GM12872 (cell line): Measurements from ENCODE around the gene THAP6.

ENCODE experiments used
- TF ChIP-seq, protein P1 (sequence below): IDR thresholded peaks from 3 replicates; pipeline ENCODE4 v1.5.1; 2011; ENCODE audit warnings: low read depth, mild to moderate bottlenecking, low read length, moderate library complexity; ENCODE audit not compliant: insufficient read depth

THAP6 gene

DNA sequence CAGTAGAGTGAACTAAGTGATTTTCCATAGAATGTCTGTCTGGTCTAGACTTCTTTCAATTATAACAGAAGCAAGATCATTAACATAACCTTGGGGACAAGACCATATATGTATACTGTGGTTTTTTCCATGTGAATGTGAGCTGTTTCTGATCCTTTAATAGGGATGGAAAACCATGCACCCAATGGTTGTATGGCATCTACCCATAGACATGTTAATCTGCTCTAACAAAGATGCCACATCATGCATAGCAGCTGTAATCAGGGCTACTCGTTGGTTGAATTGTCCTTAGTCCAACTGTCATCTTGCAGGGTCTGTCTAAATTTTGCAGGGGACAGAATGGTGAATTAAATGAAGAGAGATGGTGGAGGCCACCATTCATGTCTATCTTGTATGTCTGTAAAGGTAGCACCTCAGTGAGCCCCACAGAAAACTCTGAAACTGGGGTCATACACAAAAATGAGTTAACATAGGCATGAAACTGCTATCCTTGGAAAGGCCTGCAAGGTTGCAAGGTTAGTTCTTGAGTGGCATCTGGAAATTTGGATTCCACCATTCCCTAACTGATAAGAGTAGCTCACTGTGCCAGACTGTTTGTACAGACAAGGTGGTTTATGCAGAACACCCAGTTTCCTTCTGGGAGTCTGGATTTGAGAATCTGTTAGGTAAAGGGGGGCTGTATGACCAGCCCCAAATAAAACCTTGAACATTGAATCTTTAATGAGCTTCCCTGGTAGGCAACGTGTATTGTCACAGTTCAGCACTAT is 16.5 kb downstream of the THAP6 start:
- TF ChIP-seq, protein P1, sequence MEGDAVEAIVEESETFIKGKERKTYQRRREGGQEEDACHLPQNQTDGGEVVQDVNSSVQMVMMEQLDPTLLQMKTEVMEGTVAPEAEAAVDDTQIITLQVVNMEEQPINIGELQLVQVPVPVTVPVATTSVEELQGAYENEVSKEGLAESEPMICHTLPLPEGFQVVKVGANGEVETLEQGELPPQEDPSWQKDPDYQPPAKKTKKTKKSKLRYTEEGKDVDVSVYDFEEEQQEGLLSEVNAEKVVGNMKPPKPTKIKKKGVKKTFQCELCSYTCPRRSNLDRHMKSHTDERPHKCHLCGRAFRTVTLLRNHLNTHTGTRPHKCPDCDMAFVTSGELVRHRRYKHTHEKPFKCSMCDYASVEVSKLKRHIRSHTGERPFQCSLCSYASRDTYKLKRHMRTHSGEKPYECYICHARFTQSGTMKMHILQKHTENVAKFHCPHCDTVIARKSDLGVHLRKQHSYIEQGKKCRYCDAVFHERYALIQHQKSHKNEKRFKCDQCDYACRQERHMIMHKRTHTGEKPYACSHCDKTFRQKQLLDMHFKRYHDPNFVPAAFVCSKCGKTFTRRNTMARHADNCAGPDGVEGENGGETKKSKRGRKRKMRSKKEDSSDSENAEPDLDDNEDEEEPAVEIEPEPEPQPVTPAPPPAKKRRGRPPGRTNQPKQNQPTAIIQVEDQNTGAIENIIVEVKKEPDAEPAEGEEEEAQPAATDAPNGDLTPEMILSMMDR, result no peak

DNA sequence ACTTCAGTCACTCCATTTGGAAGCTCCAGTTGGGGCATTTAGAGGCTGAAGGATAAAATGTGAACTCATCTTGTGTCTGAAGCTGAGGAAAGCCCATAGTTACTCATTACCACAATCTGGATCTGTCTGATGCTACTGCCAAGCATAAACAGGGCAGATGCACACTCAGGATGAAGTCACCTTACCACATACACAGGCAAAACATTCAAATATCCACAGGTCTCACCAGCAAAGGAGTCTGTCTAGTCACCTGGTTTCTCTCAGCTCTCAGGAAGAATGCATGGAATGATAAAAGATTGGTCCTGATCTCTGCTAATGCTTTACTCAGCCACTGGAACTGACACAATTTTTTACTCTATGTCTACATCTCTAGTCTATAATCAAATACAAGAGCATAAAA is 28.6 kb downstream of the THAP6 start:
- TF ChIP-seq, protein P1, result no peak

DNA sequence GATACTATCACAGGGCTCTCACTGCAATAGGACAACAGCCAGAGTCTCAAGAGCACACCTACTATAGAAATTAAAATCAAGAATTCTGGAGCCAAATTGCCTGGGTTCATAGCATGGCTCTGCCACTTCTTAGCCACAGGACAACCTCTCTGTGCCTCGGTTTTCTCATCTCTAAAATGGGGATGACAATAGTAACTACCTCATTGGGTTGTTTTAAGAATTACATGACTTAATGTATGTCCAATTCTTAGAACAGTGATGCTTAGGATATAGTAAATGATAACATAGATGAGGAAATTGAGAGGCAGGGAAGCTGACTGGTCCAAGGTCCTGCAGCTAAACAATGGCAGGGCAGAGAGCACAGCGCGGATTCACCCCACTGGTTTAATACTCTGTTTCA is 30.6 kb downstream of the THAP6 start:
- TF ChIP-seq, protein P1, result no peak

DNA sequence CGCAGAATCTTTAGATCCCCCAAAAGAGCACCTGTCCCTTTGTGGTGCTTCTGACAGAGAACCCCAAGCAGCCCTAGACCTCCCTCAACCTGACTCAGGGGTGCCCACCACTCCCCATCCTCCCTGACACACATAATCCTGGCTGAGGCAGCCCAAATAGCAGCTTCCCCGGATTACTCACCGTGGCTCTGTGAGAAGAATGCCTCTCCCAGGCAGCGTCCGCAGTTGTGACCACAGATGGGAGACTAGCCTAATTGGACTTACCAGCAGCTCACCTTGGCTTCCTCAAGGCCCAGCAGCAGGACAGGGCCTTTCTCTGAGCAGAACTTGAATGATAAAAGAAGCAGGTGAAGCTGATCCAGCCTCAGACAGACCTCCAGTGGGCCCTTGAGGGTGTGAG is 31.3 kb downstream of the THAP6 start:
- TF ChIP-seq, protein P1, result no peak

DNA sequence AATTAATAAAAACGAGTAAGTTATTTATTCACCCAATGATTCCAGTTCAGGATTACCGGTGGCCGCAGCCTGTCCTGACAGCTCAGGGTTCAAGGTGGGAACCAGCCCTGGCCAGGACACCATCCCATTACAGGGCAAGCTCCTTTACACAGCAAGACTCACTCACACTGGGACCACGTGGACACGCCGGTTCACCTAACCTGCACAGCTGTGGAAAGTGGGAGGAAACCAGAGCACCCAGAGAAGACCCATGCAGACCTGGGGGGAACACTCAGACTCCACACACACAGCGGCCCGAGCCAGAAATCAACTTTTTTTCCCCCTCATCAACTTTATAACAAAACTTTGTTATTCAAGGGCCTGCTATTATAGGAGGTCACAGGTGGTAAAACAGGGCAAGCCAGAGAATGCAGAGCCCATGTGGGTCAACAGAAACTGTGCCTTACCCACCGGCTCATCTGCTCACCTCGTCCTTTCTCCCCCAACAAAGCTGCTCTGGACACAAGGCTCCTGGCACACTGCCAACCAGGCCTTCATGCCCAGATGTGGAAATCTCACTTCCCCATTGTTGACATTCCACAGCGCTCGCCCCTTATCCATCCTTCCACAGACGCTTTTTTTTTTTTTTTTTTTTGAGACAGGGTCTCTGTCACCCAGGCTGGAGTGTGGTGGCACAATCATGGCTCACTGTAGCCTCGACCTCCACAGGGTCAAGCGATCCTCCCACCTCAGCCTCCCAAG is 33.5 kb downstream of the THAP6 start:
- TF ChIP-seq, protein P1, result no peak

DNA sequence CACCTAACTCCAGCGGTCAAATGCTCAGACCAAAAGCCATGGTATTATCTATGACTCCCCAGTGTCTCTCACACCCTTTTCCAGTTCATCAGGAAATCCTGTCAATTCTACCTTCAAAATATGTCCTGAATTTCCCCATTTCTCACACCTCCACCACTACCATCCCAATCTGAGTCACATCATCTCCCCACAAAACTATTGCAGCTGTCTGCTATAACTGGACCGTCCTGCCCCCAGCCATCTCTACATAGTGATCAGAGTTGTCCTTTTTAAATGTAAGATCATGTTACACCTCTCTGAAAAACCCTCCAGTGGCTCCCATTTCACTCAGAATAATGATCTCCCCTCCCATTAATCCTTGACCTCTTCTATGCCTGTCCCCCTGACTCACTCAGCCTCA is 34.7 kb downstream of the THAP6 start:
- TF ChIP-seq, protein P1, result no peak

DNA sequence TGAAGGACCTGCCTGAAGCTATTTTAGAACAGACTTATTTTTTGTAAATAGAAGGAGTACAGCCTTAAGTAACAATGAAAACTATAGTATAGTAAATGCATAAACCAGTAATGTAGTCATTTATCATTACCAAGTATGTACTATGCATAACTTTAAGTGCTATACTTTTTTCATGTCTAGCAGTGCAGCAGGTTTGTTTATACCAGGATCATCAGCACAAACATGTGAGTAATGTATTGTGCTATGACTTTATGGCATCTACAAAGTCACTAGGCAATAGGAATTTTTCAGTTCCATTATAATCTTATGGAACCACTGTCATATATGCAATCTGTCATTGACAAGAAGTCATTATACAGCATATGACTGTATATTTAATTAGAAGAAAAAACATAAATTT is 38.2 kb downstream of the THAP6 start:
- TF ChIP-seq, protein P1, result no peak
